Measurements from ENCODE around the gene NUBP2. TPM values are rescaled to one million over a fixed set of nuclear protein-coding genes. Genes with fewer than 3 reads are reported as not detected.

Gene NUBP2
- total and polyA plus RNA-seq, 2 experiments from 2014 or later = 79.4 to 175 TPM

GRCh38 chr16:1776672-1776955 is 6.1 kb upstream of the NUBP2 start:
- DNase-seq (ENCODE audit: low spot score) = no peak
- Histone ChIP-seq H3K79me2 (replicated peaks; ENCODE audit: insufficient read depth) (peaks cover 15% of the 10 kb centered on the region), H3K27ac (ENCODE audit: low read depth) (no peak overlapping the region), H2AFZ (no peak overlapping the region), H3K27me3 (ENCODE audit: insufficient read depth) (no peaks in the 10 kb centered on the region), H3K9me2 (ENCODE audit: insufficient read depth) (no peaks in the 10 kb centered on the region), H3K36me3 (ENCODE audit: insufficient read depth) (no peaks in the 10 kb centered on the region), H3F3A (replicated peaks; ENCODE audit: low read depth) (peaks cover 10% of the 10 kb centered on the region; the same call in 1 of the 2 replicates), H3K4me1 (ENCODE audit: insufficient read depth) (peaks cover 4% of the 10 kb centered on the region; the same call in 1 of the 2 replicates), H4K20me1 (replicated peaks; ENCODE audit: insufficient read depth) (peaks cover 13% of the 10 kb centered on the region; the same call in 1 of the 2 replicates), H3K4me2 (no peak overlapping the region), H3K4me3 (no peak overlapping the region)
- no peak for ATAC-seq
- H3K27ac Mint-ChIP-seq = no peak overlapping the region
- no peak overlapping the region for H3K4me3 Mint-ChIP-seq
- TF ChIP-seq ZNF462 (CRISPR knock-in tag; IDR thresholded peaks at IDR 0.05) (no peak), EZH2 (IDR thresholded peaks at IDR 0.05; ENCODE audit: low read depth, unreplicated experiment) (no peak), ZNF331 (CRISPR knock-in tag; IDR thresholded peaks at IDR 0.05; ENCODE audit: low read depth) (no peak), ETS1 (IDR thresholded peaks at IDR 0.05) (no peak), EZH2phosphoT487 (IDR thresholded peaks at IDR 0.05; ENCODE audit: unreplicated experiment) (no peak), JUNB (IDR thresholded peaks at IDR 0.05; ENCODE audit: unreplicated experiment) (no peak), NANOG (IDR thresholded peaks at IDR 0.05; ENCODE audit: borderline replicate concordance) (no peak)
- peaks cover 9% of the 10 kb centered on the region; the same call in 2 of the 3 replicates for H3K9me3 Mint-ChIP-seq
- peaks cover 20% of the 10 kb centered on the region for H3K36me3 Mint-ChIP-seq (ENCODE audit: low read depth)
- peaks cover 29% of the 10 kb centered on the region for H3K27me3 Mint-ChIP-seq (ENCODE audit: insufficient read depth, low read depth, poor library complexity)
- peaks cover 7% of the 10 kb centered on the region for H3K4me1 Mint-ChIP-seq
